Measurements from ENCODE around the gene MIB1.
A peak's percentile ranks its signal among the peaks of the same experiment; 100 is the strongest.

The MIB1 gene

DNA sequence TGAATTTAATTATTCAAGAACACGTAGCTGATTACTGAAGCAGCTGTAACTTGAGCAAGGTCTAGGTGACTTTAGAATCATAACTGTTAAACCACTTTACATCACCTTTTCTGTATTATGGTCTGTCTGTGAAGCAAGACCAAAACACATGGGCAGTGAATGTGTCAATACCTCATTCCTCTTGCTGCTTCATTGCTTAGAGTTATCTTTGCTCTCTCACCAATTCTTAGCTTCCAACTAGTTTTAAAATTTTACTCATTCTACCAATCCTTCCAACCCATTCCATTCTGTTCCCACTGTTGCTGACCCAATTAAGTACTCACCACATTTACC lies 80.2 kb downstream of the MIB1 start:
- no peak for DNase-seq

DNA sequence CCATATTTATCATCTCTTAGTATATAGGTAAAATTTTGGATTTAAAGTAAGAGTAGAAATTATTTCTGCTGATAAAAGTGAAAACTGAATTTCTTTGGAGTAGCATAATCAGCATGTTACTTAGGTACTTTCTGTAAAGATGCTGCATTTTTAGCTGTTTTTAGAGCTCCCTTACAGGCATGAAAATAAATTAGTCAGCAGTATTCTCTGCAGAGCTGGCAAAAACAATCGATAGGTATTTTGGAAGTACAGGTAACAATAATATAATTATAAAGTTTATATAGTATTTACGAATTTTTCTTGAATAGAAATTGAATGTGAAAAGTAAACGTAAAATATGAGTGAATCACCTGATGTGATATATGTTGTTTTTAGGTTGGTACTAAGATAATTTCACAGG lies 83.3 kb downstream of the MIB1 start:
- no peak for DNase-seq

DNA sequence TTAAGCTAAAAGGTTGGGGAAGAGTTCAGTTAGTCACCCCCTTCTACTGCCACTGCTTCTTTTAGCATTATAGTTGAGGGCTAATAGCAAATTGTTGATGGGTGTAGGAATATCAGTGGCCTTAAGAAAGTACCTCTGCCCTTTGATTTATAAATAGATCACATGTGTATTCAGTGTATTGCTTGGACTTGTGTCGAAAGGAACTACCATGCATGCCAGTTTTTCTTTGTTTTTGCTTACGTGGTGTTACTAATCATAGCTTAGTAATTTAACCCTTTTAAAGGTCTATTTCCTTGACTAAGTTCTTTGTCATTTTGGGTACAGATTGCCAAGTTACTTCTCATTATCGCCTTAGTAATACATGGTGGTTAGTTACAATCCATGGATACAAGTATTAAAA lies 85.6 kb downstream of the MIB1 start:
- DNase-seq, result no peak

DNA sequence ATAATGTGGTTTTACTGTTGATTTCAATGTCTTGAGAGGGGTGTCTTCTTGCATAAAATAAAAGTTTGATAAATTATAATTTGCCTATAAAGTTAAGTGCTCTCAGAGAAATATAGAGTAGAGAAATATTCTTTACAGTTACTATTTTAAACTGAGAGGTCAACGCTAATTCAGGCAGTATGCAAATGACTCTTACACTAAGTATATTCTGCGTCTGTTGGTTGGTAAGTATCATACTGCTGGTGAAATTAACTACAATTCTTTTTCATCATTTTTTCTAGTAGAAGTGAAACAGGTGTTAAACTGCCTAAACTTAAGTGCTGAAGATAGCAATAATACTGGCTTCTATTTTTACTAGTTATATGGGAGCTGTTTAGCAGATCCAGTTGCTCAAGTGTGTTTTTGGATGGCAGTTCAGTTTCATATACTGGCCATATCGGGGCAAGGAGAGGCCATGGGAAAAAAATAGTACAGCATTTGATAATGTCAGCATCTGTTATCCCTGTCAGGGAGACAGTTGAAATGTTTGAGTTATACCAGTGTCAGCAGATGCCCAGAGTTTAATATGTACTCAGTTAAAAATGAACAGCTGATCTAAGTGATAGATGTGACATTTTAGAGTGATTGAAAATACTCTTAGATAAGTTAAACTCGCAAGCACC lies 86.2 kb downstream of the MIB1 start:
- DNase-seq, result no peak

DNA sequence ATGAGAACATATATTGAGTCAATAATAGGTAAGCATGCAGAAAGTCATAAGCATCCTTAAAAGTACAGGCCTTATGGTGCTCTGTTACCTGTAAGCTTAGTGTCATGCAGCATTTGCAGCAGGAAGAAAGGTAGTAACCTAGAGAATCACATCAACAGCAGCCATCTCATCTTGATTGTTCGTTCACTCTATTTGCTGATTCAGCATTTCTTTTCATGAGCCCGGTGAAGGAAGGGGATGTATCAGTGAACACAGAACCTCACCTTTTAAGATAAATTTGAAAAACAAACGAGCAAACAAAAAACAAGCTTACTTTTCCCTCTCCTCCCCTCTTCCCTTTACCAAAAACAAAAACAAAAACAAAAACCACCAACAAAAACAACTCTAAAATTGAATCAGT lies 89.9 kb downstream of the MIB1 start:
- no peak for DNase-seq

DNA sequence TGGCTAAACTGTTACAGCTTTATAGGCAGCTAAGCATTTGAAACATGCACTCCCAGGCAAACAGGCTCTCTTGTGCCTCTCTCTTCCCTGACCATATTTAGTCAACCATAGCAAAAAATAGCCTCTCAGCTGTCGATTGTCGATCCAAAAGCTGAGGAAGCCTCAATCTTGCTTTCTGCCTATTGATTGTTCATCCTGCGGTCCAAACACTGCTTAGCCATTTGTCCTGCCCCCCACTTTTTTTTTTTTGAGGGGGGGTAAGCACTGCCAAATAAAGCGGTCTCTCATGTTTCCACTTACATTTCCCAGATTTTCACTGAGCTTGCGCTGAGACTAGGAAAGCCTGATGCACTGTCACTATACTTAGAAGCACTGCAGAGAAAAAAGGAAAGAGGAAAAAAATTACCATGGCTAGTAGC lies 90.8 kb downstream of the MIB1 start:
- no peak for DNase-seq

DNA sequence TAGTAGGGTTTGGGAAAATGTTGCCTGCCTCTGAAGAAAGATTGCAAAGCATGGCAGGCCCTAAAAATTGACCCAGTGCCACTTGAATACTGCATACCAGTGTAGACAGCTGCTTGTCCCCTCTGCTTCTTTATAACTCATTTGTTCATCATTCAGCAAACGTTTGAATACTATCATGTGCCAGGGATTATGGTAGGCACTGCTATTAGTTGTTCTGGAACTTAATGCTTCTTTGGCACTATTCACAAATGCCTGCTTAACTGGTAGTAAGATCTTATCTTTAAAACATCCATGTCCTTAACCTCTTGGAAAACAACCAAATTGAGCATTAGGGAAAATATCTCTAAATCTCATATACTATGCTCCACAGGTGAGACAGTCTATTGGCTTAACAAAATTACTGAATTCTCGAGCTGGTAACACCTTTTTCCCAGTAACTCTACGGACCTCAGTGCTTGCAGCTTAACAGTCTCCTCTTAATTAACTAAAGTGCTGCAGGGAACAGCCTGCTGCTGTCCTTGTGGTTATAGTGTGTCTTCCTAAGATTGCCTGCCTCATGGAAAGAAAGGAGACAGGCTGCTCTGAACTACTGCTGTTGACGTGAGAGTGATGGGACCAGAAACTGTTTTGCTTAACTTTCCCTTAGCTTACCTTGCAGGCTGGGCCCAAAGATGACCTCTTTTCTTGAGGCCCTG lies 93.2 kb downstream of the MIB1 start:
- DNase-seq, result no peak

DNA sequence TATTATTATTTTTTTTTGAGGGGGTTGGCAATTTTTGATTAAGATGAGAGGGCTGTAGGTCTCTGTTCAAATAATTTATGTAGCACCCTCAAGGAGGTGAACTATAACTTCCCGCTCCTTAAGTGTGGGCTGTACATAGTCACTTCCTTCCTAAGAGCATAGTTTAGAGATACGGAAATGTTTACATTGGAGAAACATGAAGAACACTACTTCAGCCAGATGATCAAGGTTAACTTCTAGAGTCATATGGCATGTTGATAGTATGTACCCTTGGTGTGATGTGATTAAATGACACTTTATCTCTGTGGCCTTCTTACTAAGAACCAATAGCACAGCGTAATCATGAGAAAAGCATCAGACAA lies 93.7 kb downstream of the MIB1 start:
- DNase-seq, result no peak

DNA sequence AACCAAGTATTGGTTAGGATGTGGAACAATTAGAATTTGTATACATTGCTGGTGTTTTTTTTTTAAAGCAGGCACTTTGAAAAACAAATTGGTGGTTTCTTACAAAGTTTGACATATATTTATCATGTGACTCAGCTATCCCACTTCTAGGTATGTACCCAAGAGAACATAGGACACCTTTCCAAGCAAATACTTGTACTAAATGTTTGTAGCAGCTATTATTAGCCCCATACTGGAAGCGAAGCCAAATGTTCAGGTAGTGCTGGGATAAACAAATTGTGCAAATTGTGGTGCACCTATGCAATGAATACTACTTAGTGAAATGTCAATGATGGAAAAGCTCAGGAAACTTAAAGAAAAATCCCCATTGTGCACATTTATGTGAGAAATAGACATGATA lies 101.0 kb downstream of the MIB1 start:
- DNase-seq, result no peak

DNA sequence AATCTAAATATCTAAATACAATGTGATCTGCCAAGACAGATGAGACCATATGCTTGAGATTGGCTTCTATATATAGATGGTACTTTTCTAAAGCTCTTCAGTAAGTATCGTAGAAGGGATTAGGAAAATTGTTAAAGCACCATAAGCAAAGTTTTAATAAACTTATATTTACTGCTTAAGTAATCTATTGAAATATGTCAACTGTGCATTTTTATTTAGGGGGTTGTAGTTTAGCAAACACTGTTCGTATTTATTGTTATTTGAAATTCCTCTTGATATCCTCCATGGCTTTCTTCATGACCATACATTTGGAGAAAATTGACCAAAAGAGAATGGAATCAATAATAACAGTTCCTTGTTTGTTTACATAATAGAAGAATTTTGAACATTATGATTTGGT lies 102.7 kb downstream of the MIB1 start:
- DNase-seq, result no peak

DNA sequence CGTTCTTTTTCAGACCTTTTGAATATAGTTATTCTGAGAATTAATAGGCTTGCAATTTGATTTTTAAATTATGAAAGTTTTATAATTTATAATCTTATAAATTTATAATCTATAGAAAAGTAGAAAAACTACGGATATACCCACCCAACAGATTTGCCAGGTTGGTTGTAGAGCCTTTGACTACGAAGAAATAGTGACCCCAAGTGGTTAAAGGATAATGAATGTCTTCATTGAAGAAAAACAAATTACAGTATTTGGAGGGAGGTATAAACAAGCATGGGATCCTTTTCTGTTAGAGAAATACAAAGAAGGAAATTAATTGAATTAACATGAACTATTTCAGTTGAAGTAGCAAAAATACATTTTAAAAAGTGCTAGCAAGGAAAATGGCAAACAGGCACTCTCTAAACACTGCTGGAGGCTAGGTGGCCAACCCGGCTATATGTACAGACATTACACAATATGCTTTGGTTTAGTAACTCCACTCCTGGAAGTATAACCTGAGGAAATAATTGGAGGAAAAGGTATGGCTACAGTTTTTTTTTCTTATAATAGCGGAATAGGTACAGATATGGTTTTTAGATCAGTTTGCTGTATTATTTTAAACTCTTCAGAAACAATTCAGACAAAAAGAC lies 110.9 kb downstream of the MIB1 start:
- no peak for DNase-seq

DNA sequence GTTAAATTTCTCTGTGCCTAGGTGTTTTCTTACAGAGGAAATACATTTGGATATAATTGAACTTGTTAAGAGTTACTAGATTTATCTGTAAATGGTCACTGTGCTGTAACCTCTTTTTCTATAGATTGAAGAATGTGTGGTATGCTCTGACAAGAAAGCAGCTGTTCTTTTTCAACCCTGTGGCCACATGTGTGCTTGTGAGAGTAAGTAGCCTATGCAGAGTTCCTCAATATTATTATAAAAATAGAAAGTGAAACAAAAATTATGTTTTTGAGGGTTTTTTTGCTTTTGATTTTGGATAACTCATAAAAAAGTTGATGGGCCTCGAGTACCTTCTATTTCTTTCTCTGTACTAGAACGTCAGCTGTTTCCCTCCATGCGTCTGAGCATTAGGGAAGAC lies 112.4 kb downstream of the MIB1 start:
- no peak for DNase-seq

DNA sequence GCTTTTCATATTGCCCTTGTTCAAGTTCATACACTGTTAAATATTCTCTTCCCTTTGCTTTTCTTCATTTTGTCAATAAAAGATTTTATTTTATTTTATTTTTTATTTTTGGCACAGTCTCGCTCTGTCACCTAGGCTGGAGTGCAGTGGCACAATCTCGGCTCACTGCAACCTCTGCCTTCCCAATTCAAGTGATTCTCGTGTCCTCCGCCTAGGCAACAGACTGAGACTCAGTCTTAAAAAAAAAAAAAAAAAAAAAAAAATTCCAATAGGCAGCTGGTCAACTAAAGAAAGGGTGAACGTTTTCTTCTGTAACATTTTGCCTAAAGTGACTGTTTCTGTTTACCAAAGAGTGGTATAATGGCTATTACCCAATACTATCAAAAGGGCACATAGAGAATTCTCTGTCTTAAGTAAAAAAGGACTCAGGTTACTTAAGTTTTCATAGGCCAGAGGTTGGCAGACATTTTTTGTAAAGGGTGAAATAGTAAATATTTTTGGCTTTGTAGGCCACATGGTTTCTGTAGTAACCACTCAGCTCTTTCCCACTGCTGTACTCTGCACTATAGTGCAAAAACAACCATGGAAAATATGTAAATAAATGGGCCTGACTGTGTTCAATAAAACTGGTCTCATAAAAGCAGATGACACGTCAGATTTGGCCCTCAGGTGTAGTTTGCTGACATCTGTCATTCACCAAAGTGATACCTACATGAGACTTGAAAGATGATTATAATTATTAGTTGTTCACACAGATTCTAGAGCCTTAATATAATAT lies 113.4 kb downstream of the MIB1 start:
- no peak for DNase-seq

DNA sequence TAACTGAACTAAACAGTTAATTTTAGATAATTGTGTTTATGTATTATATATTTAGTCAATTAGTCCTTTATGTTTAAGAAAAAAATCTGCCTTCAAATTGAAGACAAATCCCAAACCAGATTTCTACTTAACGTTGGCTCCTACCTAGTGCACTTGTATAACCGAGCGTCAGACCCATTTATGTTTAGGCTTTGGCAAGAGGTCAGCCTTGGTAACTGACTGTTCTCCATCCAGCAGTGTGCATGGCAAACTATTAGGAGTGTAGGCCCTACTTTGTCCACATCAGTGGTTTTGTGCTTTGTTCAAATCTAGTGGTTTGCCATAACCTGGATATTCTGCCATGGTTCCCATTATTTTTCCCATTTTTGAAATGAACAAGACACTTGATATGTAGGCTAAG lies 114.8 kb downstream of the MIB1 start:
- DNase-seq, result no peak

DNA sequence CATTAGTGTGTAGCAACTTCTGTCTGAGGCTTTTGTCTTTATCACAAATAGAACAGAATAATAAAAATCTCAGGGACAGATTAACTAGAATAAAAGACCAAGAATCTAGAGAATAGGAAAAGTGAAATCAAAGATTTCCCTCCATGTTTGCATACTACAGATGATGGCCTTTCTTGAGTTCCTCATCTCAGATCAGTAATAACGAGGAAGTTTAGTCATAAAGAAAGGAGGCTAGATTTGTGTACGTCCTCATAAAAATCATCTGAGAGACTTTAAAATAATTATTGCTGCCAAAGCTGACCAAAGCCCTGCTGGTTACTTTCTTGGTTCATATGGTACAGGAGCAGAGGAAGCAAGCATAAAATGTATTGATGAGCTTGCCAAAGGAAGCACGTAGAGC lies 117.3 kb downstream of the MIB1 start:
- no peak for DNase-seq

DNA sequence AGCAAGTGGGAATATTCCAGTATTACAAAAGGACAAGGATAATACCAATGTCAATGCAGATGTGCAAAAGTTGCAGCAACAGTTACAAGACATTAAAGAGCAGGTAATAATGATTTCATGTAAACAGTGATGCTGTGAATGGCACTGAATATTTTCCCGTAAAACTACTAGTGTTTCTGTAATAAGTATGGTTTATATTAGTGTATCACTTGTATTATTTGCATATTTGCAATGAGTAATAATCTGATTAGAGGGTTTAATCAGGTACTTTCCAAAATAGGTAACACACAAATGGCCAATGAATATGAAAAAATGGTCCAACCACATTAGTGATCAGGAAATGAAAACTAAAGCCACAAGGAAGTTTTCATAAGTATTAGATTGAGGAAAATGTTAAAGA lies 118.0 kb downstream of the MIB1 start:
- no peak for DNase-seq

DNA sequence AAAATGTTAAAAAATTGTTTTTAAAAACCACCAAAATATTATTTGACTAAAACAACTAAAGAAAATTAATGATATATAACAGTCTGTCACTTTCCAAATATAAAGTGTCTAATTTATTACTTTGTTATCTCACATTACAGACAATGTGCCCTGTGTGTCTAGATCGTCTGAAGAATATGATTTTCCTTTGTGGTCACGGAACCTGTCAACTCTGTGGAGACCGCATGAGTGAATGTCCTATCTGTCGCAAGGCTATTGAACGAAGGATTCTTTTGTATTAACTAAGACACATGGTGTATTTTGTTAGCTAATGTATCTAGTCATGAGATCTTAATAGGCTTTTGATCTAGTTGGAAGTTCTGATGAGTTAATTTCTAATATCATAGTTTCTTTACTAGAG lies 123.8 kb downstream of the MIB1 start:
- no peak for DNase-seq

DNA sequence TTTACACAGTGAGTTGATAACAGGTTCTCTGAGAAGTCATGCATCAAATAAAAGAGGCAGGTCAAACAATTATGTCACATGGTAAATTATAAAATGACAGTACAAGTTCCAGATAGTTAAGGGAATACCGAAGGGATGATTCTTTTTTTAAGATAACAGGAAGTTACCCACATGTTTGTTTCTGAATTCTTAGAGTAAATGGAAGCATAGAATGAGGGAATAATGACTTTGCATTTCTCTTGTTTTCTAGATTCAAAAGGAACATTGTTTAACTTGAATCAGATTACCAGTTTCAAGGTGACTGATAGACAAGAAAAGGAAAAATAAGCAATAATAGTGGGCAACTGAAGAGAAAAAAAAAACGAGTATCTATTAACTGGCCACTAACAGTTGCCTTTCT lies 124.5 kb downstream of the MIB1 start:
- DNase-seq, result no peak

DNA sequence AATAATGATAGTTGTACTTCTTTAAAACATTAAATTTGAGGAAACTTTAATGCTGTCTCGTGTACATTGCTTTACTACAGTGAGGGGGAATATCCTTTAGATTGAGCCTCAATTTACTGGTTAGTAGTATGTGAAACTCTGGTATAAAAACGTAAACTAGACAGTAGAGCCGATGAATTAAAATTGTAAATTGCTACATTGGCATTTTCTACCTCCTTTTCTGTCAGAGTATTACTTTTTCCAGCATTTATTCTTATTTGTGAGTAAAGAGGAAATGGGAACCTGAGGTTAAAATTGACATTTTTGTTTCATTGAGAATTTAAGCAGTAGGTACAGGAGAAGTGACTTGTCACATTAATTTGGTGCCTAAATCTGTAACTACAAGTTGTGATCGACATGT lies 128.2 kb downstream of the MIB1 start:
- DNase-seq, result no peak

DNA sequence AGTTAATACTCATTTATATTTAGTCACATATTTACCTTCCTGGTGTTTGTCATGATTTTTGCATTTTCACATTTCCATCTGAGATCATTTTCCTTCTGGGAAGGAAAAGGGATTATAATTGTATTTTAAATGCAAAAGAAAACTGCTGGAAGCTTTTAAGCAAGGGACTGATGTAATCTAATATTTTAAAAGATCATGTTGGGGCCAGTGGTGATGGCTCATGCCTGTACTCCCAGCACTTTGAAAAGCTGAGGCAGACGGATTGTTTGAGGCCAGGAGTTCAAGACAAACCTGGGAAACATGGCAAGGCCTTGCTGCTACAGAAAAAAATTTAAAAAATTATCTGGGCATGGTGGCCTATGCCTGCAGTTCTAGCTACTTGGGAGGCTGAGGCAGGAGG lies 149.0 kb downstream of the MIB1 start:
- DNase-seq, result no peak

DNA sequence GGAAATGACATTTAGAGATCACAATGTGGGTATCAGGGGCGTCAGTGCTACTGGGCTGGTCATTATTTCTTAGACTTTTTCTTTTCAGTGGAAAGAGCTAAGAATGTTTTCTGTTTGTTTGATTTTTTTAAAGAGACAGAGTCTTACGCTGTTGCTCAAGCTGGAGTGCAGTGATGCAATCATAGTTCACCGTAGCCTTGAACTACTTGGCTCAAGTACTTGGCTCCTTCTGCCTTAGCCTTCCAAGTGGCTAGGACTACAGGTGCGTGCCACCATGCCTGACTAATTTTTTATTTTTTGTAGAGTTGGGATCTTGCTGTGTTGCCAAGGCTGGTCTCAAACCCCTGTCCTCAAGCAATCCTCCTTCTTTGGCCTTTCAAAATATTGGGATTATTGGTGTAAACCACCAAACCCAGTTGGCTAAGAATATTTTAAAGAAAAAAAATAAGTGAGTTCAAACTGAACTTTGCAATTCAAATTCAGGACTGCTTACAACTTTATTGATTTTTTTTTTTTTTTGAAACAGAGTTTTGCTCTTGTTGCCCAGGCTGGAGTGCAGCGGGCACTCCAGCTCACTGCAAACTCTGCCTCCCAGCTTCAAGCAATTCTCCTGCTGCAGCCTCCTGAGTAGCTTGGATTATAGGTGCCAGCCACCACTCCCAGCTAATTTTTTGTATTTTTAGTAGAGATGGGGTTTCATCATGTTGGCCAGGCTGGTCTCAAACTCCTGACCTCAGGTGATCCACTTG lies 154.2 kb downstream of the MIB1 start:
- DNase-seq, result no peak

DNA sequence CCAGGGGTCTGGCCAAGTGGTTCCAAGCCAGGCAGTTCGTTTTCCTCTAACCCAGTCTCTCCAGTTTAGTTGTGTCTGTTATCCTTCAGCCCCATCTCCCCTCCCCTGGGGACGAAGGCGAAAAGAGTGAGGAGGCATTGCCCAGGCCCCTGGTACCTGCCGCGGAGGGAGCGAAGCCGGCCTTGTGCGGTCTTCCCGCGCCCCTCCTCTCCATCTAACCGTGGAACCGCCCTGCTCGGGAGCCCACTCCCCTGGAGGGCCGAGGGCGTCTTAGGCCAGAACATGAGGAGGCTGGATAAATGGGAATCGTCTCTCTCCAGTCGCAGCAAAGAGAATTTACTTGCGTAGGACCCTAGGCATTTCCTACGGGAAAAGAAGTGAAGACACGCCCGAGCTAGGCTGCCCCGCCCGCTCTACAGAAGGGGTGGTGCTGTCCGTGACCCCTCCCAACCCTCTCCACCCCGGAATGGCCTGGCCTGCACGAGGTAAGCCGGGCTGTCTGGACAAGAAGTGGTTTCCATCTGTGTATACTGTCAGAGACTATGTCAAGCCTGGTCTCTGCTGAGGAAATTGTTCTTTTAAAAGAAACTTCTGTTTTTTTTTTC lies 156.2 kb downstream of the MIB1 start:
- DNase-seq, result no peak

DNA sequence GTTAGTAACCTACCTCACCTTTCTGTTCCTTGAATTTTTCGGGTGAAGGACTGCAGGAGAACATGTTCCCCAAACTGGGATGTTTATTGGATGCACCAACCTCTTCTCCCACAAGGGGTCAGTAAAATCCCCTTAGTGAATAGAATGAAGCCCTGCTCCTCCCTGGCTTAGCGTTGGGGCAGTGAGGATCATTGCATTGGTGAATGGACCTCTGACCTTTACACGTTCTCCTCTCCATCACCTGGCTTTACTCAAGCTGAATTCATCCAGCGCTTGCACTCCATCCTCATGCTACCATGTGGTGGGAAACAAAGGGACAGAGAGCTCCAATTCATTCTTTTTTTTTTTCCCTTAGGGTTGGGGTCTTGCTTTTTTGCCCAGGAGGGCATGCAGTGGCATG lies 157.2 kb downstream of the MIB1 start:
- DNase-seq, result peak; percentile 11
